Muscle layer of colon (tissue), 2 donors: ENCODE data around the gene NUDT2.
"Not testable (repeated sequence)": the region's sequence is repeated elsewhere in the genome, so short reads cannot be mapped to it uniquely, and the experiment has no call there.

Source experiments
- H3K27ac ChIP-seq: one replicate; pipeline ENCODE4 v1.7.0; 2013; ENCODE audit warnings: low read depth, mild to moderate bottlenecking, low read length, moderate library complexity
- H3K27me3 ChIP-seq, 2 donors: one replicate each; pipeline ENCODE4 v1.7.0; 2013; ENCODE audit warnings: low read length in 2 of 2, mild to moderate bottlenecking in 2 of 2; ENCODE audit not compliant: insufficient read depth in 2 of 2, control insufficient read depth in 1 of 2
- H3K36me3 ChIP-seq: one replicate; pipeline ENCODE4 v1.7.0; 2013; ENCODE audit warnings: mild to moderate bottlenecking, low read length; ENCODE audit not compliant: insufficient read depth
- H3K4me1 ChIP-seq: one replicate; pipeline ENCODE4 v1.7.0; 2013; ENCODE audit warnings: mild to moderate bottlenecking, low read length; ENCODE audit not compliant: insufficient read depth
- H3K4me3 ChIP-seq, 2 donors: one replicate each; pipeline ENCODE4 v1.7.0; 2013; ENCODE audit warnings: low read length in 2 of 2, low read depth in 1 of 2, mild to moderate bottlenecking in 1 of 2, moderate library complexity in 1 of 2
- H3K9ac ChIP-seq: one replicate; pipeline ENCODE4 v1.7.0; 2013; ENCODE audit warnings: low read length
- H3K9me3 ChIP-seq: one replicate; pipeline ENCODE4 v1.7.0; 2013; ENCODE audit warnings: mild to moderate bottlenecking, low read length
- donor health status: abdominal sarcoma.
- donor health status: Adenocarcinoma of cecum.

Gene NUDT2

GRCh38 chr9:34362614-34363214 is 33.3 kb downstream of the NUDT2 start:
- Histone ChIP-seq H3K9me3 (no peaks in the 10 kb centered on the region), H3K4me1 (peaks cover 19% of the 10 kb centered on the region), H3K4me3 (no peak overlapping the region), H3K27ac (no peak overlapping the region), H3K36me3 (no peaks in the 10 kb centered on the region), H3K27me3 (no peaks in the 10 kb centered on the region), H3K9ac (no peak overlapping the region)

- no peak overlapping the region for H3K4me3 ChIP-seq
- H3K4me1 ChIP-seq: peaks cover 19% of the 10 kb centered on the region
- H3K27ac ChIP-seq: no peak overlapping the region
- no peaks in the 10 kb centered on the region for H3K27me3 ChIP-seq
- H3K9me3 ChIP-seq: no peaks in the 10 kb centered on the region
- H3K9ac ChIP-seq: no peak overlapping the region
- no peaks in the 10 kb centered on the region for H3K36me3 ChIP-seq
Observed at GRCh38 chr9:34363619-34364351, 34.4 kb downstream of the NUDT2 start.

GRCh38 chr9:34365282-34365681 is 35.9 kb downstream of the NUDT2 start:
- no peak overlapping the region for H3K27ac ChIP-seq
- H3K27me3 ChIP-seq: no peaks in the 10 kb centered on the region
- H3K4me3 ChIP-seq: no peak overlapping the region
- H3K9me3 ChIP-seq: no peaks in the 10 kb centered on the region
- H3K36me3 ChIP-seq: peaks cover 9% of the 10 kb centered on the region
- no peak overlapping the region for H3K9ac ChIP-seq
- H3K4me1 ChIP-seq: peaks cover 27% of the 10 kb centered on the region

GRCh38 chr9:34366365-34366764 is 37.0 kb downstream of the NUDT2 start:
- H3K36me3 ChIP-seq: peaks cover 14% of the 10 kb centered on the region
- peaks cover 31% of the 10 kb centered on the region for H3K4me1 ChIP-seq
- H3K27ac ChIP-seq: no peak overlapping the region
- no peaks in the 10 kb centered on the region for H3K27me3 ChIP-seq
- no peak overlapping the region for H3K9ac ChIP-seq
- H3K9me3 ChIP-seq: no peaks in the 10 kb centered on the region
- H3K4me3 ChIP-seq: no peak overlapping the region

- not testable (repeated sequence) for H3K9ac ChIP-seq, H3K9me3 ChIP-seq, H3K27me3 ChIP-seq, H3K4me3 ChIP-seq, H3K27ac ChIP-seq
- peaks cover 32% of the 10 kb centered on the region for H3K4me1 ChIP-seq
- H3K36me3 ChIP-seq: peaks cover 25% of the 10 kb centered on the region
Observed at GRCh38 chr9:34367751-34368410, 38.5 kb downstream of the NUDT2 start.

- not testable (repeated sequence) for H3K9me3 ChIP-seq, H3K27me3 ChIP-seq, H3K4me3 ChIP-seq, H3K27ac ChIP-seq, H3K9ac ChIP-seq
- Histone ChIP-seq H3K36me3 (peaks cover 25% of the 10 kb centered on the region), H3K4me1 (peaks cover 37% of the 10 kb centered on the region)
Observed at GRCh38 chr9:34368796-34369195, 39.4 kb downstream of the NUDT2 start.

GRCh38 chr9:34369636-34370035 is 40.3 kb downstream of the NUDT2 start:
- Histone ChIP-seq H3K27me3 (no peaks in the 10 kb centered on the region), H3K4me3 (no peak overlapping the region), H3K9ac (no peak overlapping the region), H3K27ac (no peak overlapping the region), H3K4me1 (peaks cover 35% of the 10 kb centered on the region), H3K9me3 (no peaks in the 10 kb centered on the region), H3K36me3 (peaks cover 25% of the 10 kb centered on the region)

- peak overlapping the region; percentile 61 for H3K27ac ChIP-seq
- no peak overlapping the region for H3K4me3 ChIP-seq
- H3K9ac ChIP-seq: no peak overlapping the region
- peaks cover 25% of the 10 kb centered on the region for H3K36me3 ChIP-seq
- peaks cover 31% of the 10 kb centered on the region for H3K4me1 ChIP-seq
- no peaks in the 10 kb centered on the region for H3K27me3 ChIP-seq
- no peaks in the 10 kb centered on the region for H3K9me3 ChIP-seq
Observed at GRCh38 chr9:34370335-34370969, 41.1 kb downstream of the NUDT2 start.

GRCh38 chr9:34370970-34371880 is 41.9 kb downstream of the NUDT2 start:
- H3K27me3 ChIP-seq: no peaks in the 10 kb centered on the region
- H3K9ac ChIP-seq: no peak overlapping the region
- H3K27ac ChIP-seq: peak overlapping the region; percentile 61
- H3K4me1 ChIP-seq: peaks cover 37% of the 10 kb centered on the region
- no peak overlapping the region for H3K4me3 ChIP-seq
- no peaks in the 10 kb centered on the region for H3K9me3 ChIP-seq
- H3K36me3 ChIP-seq: peaks cover 25% of the 10 kb centered on the region

GRCh38 chr9:34371886-34372466 is 42.6 kb downstream of the NUDT2 start:
- H3K9me3 ChIP-seq: no peaks in the 10 kb centered on the region
- H3K9ac ChIP-seq: no peak overlapping the region
- no peaks in the 10 kb centered on the region for H3K27me3 ChIP-seq
- H3K4me3 ChIP-seq: no peak overlapping the region
- peaks cover 38% of the 10 kb centered on the region for H3K4me1 ChIP-seq
- H3K36me3 ChIP-seq: peaks cover 25% of the 10 kb centered on the region
- no peak overlapping the region for H3K27ac ChIP-seq
